Liver (tissue), 9 donors: Measurements from ENCODE around the gene NXN. TPM values are rescaled to one million over a fixed set of nuclear protein-coding genes. Genes with fewer than 3 reads are reported as not detected.

ENCODE experiments used
- DNase-seq: peaks from one replicate; pipeline ENCODE4 v3.0.0-alpha.2; 2017; ENCODE audit warnings: low spot score
- H3K27ac ChIP-seq, 2 donors: one replicate each; pipeline ENCODE4 v1.7.0; 2013; ENCODE audit warnings: inconsistent platforms in 2 of 2, low read length in 2 of 2, control low read depth in 1 of 2, low read depth in 1 of 2, mild to moderate bottlenecking in 1 of 2
- H3K27me3 ChIP-seq, 4 donors: one replicate each; pipeline versions ENCODE4 v1.6.1 to v1.7.0; 2013; ENCODE audit warnings: low read length in 3 of 4, inconsistent platforms in 1 of 4, mild to moderate bottlenecking in 1 of 4, moderate library complexity in 1 of 4; ENCODE audit not compliant: control insufficient read depth in 4 of 4, insufficient read depth in 4 of 4
- H3K36me3 ChIP-seq, 4 donors: one replicate each; pipeline versions ENCODE4 v1.6.1 to v1.7.0; 2013; ENCODE audit warnings: low read length in 3 of 4, mild to moderate bottlenecking in 3 of 4, low read depth in 1 of 4, moderate library complexity in 1 of 4; ENCODE audit not compliant: control insufficient read depth in 4 of 4, insufficient read depth in 3 of 4
- H3K4me1 ChIP-seq, 4 donors: one replicate each; pipeline versions ENCODE4 v1.6.1 to v1.7.0; 2013; ENCODE audit warnings: low read length in 3 of 4, mild to moderate bottlenecking in 3 of 4, moderate library complexity in 1 of 4; ENCODE audit not compliant: control insufficient read depth in 4 of 4, insufficient read depth in 4 of 4
- H3K4me3 ChIP-seq, 3 donors: one replicate each; pipeline versions ENCODE4 v1.6.1 to v1.7.0; 2013; ENCODE audit warnings: low read length in 3 of 3, control low read depth in 1 of 3, low read depth in 1 of 3, mild to moderate bottlenecking in 1 of 3
- H3K9ac ChIP-seq, 2 donors: one replicate each; pipeline ENCODE4 v1.7.0; 2013; ENCODE audit warnings: low read length in 2 of 2, mild to moderate bottlenecking in 2 of 2, moderate library complexity in 2 of 2, control low read depth in 1 of 2, low read depth in 1 of 2
- H3K9me3 ChIP-seq, 4 donors: one replicate each; pipeline versions ENCODE4 v1.6.1 to v1.7.0; 2013; ENCODE audit warnings: low read length in 3 of 4; ENCODE audit not compliant: control insufficient read depth in 4 of 4
- EGR1 ChIP-seq, 2 donors: IDR thresholded peaks; 2 replicates each; pipeline ENCODE4 v1.6.1; 2016 to 2018; ENCODE audit warnings: antibody characterized with exemption in 2 of 2, low read depth in 2 of 2
- FOXA1 ChIP-seq: IDR thresholded peaks from 2 replicates; pipeline ENCODE4 v1.6.1; 2016; ENCODE audit warnings: antibody characterized with exemption
- GABPA ChIP-seq, 2 donors: IDR thresholded peaks in 1 of 2; conservative IDR thresholded peaks in 1 of 2; 2 replicates each; pipeline ENCODE4 v1.6.1; 2016; ENCODE audit warnings: antibody characterized with exemption in 2 of 2, mild to moderate bottlenecking in 1 of 2, moderate library complexity in 1 of 2
- HNF4A ChIP-seq, 2 donors: conservative IDR thresholded peaks; 2 replicates each; pipeline ENCODE4 v1.6.1; 2016; ENCODE audit warnings: antibody characterized with exemption in 2 of 2, mild to moderate bottlenecking in 2 of 2
- HNF4G ChIP-seq: IDR thresholded peaks from 2 replicates; pipeline ENCODE4 v1.6.1; 2016; ENCODE audit warnings: antibody characterized with exemption
- JUND ChIP-seq, 2 donors: IDR thresholded peaks; 2 replicates each; pipeline ENCODE4 v1.6.1; 2016; ENCODE audit warnings: antibody characterized with exemption in 2 of 2
- NR2F2 ChIP-seq: IDR thresholded peaks from 2 replicates; pipeline ENCODE4 v1.6.1; 2016; ENCODE audit warnings: antibody characterized with exemption
- RAD21 ChIP-seq, 2 donors: IDR thresholded peaks; 2 replicates each; pipeline ENCODE4 v1.6.1; 2016; ENCODE audit warnings: antibody characterized with exemption in 2 of 2, mild to moderate bottlenecking in 2 of 2
- RXRA ChIP-seq, 2 donors: IDR thresholded peaks; 2 replicates each; pipeline ENCODE4 v1.6.1; 2017 to 2018; ENCODE audit warnings: antibody characterized with exemption in 2 of 2, mild to moderate bottlenecking in 1 of 2
- SP1 ChIP-seq: IDR thresholded peaks from 2 replicates; pipeline ENCODE4 v1.6.1; 2018; ENCODE audit warnings: antibody characterized with exemption, mild to moderate bottlenecking
- TAF1 ChIP-seq: conservative IDR thresholded peaks from 2 replicates; pipeline ENCODE4 v1.6.1; 2016; ENCODE audit warnings: antibody characterized with exemption, mild to moderate bottlenecking
- YY1 ChIP-seq: IDR thresholded peaks from 2 replicates; pipeline ENCODE4 v1.6.1; 2016; ENCODE audit warnings: antibody characterized with exemption, mild to moderate bottlenecking
- WGBS: extraction: QIAGEN DNeasy Blood & Tissue Kit; methylation state at CpG from one replicate; pipeline ENCODE4 v1.1.7; 2013; 5-methylcytosine and 5-hydroxymethylcytosine counted together
- polyA plus RNA-seq, 2 donors: library from polyadenylated mRNA; stranded (reverse) in 1 of 2; unstranded in 1 of 2; fragments of 200-250 nt in 1 of 2; fragments of >200 nt in 1 of 2; fragmentation: Nextera tagmentation in 1 of 2; extraction: Ambion mirVana in 1 of 2; gene quantifications; one replicate each; pipeline versions ENCODE4 v1.2.1 to v1.2.3, GENCODE V29; 2013 to 2015
- total RNA-seq, 2 donors: library from RNA; depleted of rRNA; stranded (reverse); fragments of >200 nt; gene quantifications; one replicate each; pipeline ENCODE4 v1.2.3, GENCODE V29; 2014
- TF ChIP-seq, protein P1 (sequence below): fragments of 150-350 bp; IDR thresholded peaks from 2 replicates; pipeline ENCODE4 v1.5.1; 2017; ENCODE audit warnings: improper control_type of control experiment, low read depth, low read length; ENCODE audit not compliant: missing input control
- TF ChIP-seq, protein P2 (sequence below): IDR thresholded peaks from 2 replicates; pipeline ENCODE4 v1.6.1; 2016; ENCODE audit warnings: antibody characterized with exemption
- TF ChIP-seq, protein P3 (sequence below): IDR thresholded peaks from 2 replicates; pipeline ENCODE4 v1.6.1; 2016; ENCODE audit warnings: antibody characterized with exemption
- TF ChIP-seq, protein P4 (sequence below): IDR thresholded peaks from 2 replicates; pipeline ENCODE4 v1.6.1; 2016; ENCODE audit warnings: antibody characterized with exemption, mild to moderate bottlenecking
- donor health status: healthy.
- donor health status: healthy.
- donor health status: healthy.
- donor health status: healthy.
- donor health status: healthy.

The NXN gene
- total and polyA plus RNA-seq, 4 donors, result 2.3 to 4.5 (median 3.3) TPM

DNA sequence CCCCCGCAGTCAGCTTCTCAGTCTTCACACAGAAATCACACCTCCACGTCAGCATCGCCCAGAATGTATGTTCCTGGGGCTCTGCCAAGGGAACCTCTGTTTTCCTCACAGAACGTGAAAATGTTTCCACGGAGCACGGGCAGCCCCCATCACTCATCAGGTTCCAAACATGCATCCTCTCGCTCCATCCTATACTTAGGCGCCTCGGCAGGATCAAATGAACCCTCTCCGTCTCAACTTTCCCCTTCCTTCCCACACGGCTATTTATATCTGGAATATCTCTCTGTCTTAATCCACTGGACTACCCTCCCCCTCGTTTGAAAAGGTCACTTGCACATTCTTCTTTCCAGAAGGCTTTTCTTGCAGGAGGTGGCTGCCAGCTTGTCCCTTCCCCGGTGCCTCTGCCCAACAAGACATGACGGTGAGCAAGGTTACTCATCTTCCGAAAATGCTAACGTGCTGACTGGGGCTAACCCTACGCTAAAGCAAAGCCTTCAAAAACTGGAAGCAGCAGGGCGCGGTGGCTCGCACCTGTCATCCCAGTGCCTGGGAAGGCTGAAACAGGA, 21.6 kb downstream of the NXN start:
- WGBS, result 90% methylated on average over 20 of the region's 20 CpGs
- H3K4me3 ChIP-seq, result no peak overlapping the region
- H3K27ac ChIP-seq, result no peak overlapping the region
- no peak overlapping the region for H3K9ac ChIP-seq
- H3K9me3 ChIP-seq, result no peaks in the 10 kb centered on the region
- H3K36me3 ChIP-seq, result no peaks in the 10 kb centered on the region
- TF ChIP-seq FOXA1 (no peak), HNF4G (no peak), JUND (IDR thresholded peaks at IDR 0.05) (no peak), YY1 (no peak), TAF1 (no peak), RXRA (IDR thresholded peaks at IDR 0.05) (no peak)
- TF ChIP-seq, protein P1, sequence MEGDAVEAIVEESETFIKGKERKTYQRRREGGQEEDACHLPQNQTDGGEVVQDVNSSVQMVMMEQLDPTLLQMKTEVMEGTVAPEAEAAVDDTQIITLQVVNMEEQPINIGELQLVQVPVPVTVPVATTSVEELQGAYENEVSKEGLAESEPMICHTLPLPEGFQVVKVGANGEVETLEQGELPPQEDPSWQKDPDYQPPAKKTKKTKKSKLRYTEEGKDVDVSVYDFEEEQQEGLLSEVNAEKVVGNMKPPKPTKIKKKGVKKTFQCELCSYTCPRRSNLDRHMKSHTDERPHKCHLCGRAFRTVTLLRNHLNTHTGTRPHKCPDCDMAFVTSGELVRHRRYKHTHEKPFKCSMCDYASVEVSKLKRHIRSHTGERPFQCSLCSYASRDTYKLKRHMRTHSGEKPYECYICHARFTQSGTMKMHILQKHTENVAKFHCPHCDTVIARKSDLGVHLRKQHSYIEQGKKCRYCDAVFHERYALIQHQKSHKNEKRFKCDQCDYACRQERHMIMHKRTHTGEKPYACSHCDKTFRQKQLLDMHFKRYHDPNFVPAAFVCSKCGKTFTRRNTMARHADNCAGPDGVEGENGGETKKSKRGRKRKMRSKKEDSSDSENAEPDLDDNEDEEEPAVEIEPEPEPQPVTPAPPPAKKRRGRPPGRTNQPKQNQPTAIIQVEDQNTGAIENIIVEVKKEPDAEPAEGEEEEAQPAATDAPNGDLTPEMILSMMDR, result no peak
- TF ChIP-seq, protein P2, sequence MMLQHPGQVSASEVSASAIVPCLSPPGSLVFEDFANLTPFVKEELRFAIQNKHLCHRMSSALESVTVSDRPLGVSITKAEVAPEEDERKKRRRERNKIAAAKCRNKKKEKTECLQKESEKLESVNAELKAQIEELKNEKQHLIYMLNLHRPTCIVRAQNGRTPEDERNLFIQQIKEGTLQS, result no peak
- TF ChIP-seq, protein P3, sequence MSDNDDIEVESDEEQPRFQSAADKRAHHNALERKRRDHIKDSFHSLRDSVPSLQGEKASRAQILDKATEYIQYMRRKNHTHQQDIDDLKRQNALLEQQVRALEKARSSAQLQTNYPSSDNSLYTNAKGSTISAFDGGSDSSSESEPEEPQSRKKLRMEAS, result no peak
- no peaks in the 10 kb centered on the region for H3K4me1 ChIP-seq
- no peaks in the 10 kb centered on the region for H3K27me3 ChIP-seq
- DNase-seq, result no peak

DNA sequence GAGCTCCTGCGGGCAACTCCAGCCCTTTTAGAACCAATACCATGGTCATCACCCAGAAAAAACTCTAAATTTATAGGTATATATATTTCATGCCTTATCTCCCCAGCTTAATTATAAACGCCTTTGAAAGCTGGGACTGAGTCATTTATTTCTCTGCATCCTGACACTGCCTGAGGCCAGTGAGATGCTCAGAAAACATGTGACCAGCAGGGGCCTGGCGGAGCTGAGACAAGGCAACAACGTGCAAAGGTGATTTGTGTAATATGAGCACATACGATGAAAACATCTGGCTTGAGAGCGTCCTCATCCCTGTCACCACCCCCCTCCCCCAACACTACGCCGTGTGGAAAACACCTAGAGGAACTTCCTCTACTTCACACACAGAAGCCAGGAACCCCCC, 22.7 kb downstream of the NXN start:
- TF ChIP-seq, protein P2, result no peak
- no peak for TF ChIP-seq FOXA1
- no peak for TF ChIP-seq RXRA (IDR thresholded peaks at IDR 0.05)
- TF ChIP-seq HNF4G, result no peak
- TF ChIP-seq YY1, result no peak
- TF ChIP-seq JUND (IDR thresholded peaks at IDR 0.05), result no peak
- TF ChIP-seq HNF4A (conservative IDR thresholded peaks at IDR 0.05), result no peak
- no peak for TF ChIP-seq TAF1
- no peak for TF ChIP-seq GABPA (IDR thresholded peaks at IDR 0.05 in 1 of 2, conservative IDR thresholded peaks at IDR 0.05 in 1 of 2)
- no peak for TF ChIP-seq NR2F2
- TF ChIP-seq, protein P4, sequence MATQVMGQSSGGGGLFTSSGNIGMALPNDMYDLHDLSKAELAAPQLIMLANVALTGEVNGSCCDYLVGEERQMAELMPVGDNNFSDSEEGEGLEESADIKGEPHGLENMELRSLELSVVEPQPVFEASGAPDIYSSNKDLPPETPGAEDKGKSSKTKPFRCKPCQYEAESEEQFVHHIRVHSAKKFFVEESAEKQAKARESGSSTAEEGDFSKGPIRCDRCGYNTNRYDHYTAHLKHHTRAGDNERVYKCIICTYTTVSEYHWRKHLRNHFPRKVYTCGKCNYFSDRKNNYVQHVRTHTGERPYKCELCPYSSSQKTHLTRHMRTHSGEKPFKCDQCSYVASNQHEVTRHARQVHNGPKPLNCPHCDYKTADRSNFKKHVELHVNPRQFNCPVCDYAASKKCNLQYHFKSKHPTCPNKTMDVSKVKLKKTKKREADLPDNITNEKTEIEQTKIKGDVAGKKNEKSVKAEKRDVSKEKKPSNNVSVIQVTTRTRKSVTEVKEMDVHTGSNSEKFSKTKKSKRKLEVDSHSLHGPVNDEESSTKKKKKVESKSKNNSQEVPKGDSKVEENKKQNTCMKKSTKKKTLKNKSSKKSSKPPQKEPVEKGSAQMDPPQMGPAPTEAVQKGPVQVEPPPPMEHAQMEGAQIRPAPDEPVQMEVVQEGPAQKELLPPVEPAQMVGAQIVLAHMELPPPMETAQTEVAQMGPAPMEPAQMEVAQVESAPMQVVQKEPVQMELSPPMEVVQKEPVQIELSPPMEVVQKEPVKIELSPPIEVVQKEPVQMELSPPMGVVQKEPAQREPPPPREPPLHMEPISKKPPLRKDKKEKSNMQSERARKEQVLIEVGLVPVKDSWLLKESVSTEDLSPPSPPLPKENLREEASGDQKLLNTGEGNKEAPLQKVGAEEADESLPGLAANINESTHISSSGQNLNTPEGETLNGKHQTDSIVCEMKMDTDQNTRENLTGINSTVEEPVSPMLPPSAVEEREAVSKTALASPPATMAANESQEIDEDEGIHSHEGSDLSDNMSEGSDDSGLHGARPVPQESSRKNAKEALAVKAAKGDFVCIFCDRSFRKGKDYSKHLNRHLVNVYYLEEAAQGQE, result no peak
- TF ChIP-seq EGR1 (IDR thresholded peaks at IDR 0.05; ENCODE audit: low read depth in 2 of 2), result no peak
- no peak for TF ChIP-seq SP1
- TF ChIP-seq, protein P1, result no peak
- no peak for TF ChIP-seq RAD21 (IDR thresholded peaks at IDR 0.05)
- no peak overlapping the region for H3K27ac ChIP-seq
- H3K4me1 ChIP-seq, result no peaks in the 10 kb centered on the region
- H3K4me3 ChIP-seq, result no peak overlapping the region
- no peaks in the 10 kb centered on the region for H3K9me3 ChIP-seq
- no peaks in the 10 kb centered on the region for H3K27me3 ChIP-seq
- 79% methylated on average over 8 of the region's 8 CpGs for WGBS
- no peaks in the 10 kb centered on the region for H3K36me3 ChIP-seq
- no peak overlapping the region for H3K9ac ChIP-seq
- no peak for DNase-seq
